Measurements from ENCODE around the gene KLHL26.

The KLHL26 gene

DNA sequence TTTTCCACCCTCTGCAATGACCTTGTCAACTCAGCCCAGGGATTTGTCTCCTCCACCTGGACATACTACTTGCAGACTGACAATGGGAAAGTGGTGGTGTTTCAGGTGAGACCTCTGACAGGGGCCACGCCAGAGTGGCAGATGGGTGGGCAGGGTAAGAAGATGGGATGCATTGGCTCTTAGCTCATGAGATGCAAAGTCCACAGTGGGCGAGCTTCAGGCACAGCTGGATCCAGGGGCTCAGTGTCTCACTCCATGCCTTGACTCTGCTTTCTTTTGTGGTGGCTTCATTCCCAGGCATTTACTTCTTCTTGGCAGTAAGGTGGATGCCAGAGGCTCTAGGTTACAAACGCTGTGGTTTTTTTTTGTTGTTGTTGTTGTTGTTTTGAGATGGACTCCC, 20.8 kb upstream of the KLHL26 start:
- no peak for DNase-seq

DNA sequence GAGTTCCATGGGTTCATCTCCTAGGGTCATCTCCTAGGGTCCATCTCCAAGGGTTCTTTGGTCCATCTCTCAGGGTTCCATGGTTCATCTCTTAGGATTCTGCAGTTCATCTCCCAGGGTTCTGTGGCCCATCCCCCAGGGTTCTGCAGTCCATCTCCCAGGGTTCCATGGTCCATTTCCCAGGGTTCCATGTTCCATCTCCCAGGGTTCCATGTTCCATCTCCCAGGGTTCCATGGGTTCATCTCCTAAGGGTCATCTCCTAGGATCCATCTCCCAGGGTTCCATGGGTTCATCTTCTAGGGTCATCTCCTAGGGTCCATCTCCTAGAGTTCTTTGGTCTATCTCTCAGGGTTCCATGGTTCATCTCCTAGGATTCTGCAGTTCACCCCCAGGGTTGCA, 19.3 kb upstream of the KLHL26 start:
- DNase-seq: no peak

DNA sequence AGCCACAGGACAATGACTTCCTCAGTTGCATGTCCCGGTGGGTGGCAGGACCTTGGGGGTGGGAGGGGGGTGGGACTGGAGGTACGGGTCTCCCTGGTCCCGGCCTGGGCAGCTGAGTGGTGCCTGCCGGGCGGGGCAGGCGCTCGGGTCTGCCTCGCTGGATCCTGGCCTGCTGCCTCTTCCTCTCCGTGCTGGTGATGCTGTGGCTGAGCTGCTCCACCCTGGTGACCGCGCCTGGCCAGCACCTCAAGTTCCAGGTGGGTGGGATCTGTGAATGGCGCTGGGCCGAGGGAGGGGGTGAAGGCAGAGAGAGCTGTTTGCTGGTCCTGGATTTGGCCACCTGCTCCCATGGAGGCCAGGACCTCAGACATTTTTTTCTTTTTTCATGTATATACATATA, 18.6 kb upstream of the KLHL26 start:
- no peak for DNase-seq

DNA sequence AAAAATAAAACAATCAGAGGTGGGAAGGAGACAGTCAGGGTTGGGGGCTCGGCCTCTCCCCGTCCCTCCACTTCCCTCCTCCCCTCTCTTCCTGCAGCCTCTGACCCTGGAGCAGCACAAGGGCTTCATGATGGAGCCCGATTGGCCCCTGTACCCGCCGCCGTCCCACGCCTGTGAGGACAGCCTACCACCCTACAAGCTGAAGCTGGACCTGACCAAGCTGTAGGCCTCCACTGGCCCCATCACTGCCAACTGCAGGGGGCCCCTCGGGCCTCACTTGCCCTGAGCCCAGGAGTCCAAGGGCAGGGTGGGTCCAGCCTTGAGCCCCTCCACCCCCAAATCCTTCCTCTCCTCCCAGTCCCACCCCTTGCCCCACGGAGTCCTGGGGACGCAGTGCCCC, 16.5 kb upstream of the KLHL26 start:
- no peak for DNase-seq

DNA sequence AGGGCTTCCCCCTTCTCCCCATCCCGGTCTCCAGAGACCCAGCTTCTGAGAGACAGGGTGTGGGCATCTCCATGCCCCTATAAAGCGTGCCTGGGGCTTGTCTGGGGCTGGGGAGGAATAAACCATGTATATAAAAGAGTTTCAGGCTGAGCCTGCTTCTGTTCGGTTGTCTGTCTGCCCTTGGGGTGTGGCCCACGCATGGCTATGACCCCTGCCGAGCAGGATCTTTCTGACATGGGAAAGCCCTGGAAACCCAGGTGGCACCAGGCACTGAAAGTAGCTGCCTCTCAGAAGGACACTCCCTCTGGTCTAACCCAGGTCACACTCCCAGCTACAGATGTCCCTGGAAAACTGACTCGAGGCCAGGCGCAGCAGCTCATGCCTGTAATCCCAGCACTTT, 15.9 kb upstream of the KLHL26 start:
- DNase-seq: no peak

DNA sequence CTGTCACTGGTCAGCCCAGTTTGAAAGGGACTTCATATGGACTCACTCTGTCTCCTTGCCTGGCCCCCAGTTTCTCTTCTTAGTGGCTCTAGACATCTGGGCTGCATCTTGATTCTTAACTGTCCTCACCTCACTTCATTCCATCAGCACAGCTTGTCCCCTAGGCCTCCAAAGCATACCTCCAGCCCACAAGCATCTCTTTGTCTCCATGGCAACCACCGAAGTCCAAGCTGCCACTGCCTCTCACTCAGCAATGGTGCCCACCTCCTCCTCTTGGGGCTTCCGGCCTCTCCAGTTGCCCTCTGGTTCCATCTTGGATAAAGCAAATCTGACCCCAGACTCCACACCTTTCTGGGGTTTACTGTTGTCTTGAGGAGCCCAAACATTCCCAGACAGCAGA, 9.9 kb upstream of the KLHL26 start:
- DNase-seq: no peak

DNA sequence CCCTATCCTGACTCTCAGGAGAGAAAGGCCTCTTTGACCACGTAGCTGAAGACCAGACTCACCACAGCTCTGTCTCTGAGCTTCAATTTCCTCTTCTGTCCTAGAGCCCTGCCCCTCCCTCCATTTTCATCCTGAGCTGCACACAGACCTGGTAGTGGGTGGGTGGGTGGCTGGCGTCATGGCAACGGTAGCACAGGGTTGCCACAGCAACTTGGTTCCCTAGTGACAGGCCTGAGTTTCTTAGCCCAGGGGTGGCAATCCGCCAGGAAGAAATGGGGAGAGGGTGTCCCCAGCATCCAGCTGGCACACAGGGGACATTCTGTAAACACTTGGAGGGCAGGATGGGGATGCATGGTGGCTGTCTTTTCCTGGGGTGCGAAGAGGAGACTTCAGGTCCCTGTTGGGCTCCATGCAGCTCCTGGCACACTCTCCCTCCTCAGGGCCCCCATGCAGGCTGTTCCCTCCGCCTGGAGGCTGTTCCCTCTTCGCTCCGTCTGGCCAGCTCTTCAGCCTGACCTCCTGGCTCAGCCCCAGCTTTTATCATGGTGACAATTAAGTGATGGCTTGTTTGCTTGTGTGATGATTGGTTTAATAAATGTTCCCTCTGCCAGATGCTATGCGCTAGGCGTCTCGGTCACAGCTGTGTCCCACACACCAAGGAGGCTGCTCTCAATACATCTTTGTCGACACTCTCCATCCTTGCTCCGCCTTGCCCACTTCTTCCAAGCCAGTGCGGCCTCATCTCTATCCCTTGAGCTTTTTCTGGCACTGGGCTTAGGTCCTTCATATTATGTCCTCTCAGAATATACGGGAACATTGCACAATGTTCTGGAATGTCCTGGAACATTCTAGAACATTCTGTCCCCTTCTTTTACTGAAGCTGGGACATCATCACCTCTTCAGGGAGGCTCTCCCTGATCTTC, 7.4 kb upstream of the KLHL26 start:
- DNase-seq: no peak

DNA sequence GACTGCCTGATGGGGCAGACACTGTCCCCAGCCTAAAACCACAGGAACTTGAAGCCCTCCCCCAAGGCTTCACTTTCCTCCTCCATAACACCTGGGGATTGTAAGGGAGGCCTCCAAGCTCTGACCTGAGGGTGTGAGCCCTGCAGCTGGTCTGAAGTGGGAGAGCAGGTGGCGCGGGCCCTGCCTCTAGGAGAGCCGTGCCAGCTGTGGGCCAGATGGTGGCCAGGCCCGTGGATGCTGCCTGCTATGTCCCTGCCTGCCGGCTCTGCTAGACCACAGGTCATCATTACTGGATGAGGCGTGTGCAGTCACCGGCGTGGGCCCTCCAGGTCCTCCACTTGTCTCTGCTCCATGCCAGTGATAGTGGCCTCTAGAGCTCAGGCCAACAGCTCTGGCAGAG, 3.5 kb upstream of the KLHL26 start:
- DNase-seq: no peak

DNA sequence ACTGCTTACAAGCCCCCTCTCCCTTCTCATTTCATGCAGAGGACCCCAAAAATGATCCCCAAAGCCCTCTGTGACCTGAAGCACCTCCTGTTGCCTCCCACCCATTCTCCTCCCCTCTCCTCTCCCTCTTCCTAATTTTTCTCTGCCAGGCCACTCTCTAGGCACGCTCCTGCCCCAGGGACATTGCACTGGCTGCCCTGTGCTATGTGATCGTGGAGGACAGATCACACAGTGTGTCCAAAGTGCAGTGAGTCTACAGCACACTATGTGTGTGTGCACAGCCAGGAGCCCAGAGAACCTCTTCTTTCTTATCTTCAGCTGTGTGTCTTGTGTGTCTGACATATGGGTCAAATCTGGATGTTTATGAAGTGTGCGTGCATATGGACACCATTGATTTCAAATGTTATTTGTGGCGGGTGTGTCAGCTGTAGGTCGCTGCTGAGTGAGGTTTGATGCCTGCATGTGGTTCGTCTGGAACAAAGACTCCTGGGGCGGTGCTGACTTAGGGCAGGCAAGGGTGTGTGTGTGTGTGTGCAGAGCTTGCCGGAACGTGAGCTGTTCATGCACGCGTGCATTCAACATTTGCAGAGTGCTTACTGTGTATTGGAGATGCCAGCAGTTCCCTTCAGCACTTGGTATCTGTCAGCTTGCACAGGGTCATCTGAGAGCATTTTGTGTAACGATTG, 2.1 kb upstream of the KLHL26 start:
- DNase-seq: no peak

DNA sequence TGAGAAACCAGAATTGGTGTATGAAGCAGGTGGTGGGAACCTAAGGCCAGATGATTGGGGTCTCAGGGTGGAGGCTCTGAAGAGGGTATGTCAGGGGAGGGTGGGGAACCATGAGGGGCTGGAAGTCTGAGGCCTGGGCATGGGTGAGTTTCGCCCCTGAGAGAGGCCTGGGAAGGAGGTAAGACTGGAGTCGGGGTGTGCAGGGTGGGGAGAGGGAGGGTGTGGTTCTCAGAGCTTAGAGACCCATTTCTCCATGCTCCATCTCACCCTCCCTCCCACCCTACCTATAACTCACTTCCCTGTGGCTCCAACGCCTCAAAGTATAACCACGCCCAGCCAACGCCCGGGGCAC, 1.0 kb upstream of the KLHL26 start:
- DNase-seq: no peak

DNA sequence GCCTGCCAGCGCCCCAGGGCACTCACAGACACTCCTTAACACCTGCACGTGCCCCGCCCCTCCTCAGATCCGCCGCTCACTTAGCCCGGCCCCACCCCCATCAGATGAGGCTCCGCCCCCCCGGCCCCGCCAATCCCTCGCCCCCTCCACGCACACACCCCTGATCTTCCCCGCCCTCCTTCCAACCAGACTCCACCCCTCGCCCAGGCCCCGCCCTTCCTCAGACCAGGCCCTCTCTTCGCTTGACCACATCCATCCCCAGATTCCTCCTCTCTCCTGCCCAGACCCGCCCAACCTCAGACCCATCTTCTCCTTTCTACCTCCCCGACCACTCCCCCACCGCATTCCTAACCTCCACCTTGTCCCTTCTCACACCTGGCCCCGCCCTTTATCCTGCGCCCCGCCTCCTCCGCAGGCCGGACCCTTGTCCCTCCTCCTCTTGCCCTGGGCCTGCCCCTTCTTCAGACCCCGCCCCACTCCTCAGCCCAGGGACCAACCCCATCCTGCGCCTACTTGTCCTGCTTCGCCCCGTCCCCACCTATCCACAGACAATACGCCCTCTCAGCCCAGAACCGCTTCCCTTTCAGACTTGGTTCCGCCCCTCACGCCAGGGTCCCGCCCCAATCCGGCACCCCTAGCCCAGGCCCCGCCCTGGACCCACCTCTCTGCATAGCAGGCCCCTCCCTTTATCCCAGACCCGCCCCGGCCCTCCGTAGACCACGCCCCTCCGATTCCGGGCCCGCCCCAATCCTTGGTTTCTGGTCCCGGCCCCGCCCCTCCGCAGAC, 452 bp upstream of the KLHL26 start:
- peak; percentile 100 for DNase-seq

DNA sequence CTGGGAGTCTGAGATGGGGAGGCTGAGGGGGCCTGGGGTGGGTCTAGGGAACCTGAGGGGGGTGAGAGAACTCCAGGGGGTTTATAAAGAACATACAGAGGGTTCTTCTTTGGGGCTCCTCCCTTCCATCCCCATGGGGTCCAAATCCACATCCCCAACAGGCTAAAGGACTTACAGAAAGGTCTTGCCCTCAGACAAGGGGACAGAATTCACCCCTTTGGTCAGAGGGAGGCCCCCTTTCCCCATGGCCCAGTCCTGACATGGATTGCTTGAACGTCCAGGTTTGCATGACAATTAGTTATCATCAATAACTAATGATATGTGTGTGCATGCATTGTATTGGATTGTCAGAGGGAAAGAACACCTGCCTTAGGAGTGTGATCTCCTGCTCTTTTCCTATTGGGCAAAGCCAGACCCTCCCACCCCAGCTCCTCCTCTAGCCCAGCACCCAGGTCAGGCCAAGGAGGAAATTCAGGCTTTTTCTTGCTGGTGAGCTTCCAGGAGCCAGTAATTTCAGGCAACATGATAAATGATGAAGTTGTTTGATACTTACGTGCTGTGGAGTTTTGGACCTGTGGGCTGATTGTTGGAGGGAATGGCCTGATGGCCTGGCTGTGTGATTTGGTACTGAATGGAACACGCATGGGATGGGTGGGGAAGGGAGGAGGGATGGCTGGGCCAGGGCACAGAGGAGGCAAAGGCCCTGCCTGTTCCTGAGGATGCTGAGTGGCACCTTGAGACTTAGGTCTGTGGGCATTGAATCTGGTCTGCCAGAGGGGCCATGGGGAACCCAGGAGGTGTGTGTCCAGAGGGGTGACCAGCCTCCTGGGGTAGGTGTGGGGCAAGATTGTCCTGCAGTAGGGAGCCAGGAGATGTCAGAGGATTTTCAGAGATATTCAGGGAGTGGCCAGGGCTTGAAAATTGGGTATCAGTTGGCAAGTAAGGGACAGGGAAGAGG, 1.1 kb downstream of the KLHL26 start:
- no peak for DNase-seq

DNA sequence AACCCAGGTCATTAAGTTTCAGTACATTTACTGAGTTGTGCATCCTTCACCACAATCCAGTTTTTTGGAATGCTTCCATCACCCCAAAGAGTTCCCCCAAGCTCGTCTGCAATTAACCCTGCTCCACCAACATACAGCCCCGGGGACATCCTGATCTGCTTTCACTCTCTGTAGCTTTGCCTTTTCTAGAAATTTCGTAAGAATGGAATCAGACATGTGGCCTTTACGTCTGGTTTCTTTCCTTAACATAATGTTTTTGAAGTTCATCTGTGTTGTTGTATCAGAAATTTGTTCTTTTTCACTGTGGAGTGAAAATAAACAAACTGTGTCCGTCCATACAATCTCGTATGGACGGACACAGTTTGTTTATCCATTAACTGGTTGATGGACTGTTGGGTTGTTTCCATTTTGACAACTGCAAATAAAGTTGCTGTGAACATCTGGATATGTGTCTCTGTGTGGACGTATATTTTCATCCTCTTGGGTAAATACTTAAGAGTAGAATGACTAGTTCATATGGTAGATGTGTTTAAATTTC, 2.9 kb downstream of the KLHL26 start:
- DNase-seq: no peak

DNA sequence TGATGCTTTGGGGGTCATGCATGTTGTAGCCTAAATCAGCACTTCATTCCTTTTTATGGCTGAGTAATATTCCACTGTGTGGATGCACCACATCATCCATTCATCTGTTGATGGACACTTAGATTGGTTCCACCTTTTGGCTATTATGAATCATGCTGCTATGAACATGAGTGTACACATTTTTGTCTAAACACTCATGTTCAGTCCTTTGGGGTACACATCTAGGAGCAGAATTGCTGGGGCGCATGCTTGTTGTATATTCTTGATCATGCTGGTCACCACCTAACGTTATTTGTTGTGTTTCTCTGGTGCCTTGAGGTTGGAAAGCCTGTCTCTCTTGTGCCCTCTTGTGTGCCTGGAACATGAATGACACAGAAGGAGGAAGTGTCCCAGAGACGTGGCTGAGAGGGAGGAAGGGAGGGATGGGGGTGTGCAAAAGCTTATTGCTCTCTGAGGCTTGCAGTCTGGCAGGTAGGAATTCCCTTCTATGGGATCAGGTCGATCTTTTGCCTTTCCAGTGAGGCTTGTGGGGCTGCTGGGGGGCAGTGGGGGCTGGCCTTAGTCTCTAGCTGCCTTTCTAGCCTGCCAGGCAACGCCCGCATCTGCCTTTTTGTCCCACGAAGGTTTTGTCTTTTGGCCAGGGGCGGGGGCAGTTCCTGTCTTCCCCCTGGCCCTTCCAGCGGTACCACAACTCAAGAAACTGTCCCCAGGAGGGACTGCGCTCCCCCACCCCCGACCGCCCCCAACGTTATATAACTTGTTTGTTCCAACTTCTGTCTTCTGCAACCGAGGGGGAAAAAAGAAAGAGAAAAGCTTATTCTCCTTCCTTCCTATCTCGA, 7.6 kb downstream of the KLHL26 start:
- DNase-seq: no peak

DNA sequence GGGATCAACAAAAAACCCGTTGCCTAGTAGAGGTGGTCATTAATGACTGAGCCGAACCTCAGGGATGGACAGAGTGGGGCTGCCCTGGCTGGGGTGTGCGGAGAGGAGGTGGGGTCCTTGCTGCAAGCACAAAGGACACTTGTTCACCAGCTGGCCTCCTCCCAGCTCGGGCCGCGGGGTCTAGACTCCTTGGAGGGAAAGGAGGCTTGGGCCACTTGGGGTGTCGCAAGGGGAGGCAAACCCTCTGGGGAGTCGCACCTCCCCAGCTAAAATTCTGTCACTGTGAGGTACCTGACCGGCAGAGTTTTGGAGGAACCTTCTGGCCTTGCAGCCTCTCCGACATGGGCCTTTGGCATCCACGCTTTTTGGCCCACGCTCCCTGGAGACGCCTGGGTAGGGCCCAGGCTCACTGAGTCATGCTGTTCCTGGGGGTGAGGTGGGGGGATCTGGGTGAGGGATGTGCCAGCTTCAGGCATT, 8.2 kb downstream of the KLHL26 start:
- no peak for DNase-seq

DNA sequence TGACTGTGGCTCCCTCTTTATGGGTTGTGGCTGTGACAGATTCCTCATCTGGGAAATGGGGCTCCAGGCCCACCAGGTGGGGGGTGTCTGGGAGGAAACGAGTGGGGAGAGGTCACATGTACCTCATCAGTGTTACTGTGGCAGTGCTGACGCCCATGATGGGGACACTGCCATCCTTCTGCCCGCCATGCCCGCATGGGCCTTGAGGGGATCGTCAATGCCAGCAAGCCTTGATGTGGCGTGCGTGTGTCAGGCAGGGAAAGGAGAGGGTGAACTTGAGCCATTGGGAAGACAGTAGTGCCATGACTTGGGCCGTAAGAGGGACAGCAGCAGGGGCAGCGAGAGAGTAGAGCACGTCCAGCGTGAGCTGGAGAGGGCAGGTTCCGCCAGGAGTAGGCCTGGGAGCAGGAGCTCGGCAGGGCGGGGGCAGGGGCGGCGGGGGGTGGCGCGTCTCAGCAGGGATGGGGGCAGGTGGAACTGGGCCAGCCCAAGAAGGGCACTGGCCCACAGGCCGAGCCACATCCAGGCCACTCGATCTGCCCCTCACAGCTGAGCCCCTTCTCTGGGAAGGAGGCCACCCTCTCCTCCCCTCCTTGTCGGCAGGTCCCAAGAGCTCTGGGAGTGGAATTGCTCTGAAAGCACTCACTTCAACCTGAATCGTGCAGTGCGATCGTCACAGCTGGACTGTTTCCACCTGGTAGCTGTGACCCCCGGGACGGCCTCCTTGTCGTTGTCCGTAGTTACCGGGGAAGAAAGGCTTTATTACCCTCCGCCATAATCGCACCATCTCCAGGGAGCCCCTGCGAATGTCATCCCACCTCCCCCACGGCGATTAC, 9.9 kb downstream of the KLHL26 start:
- DNase-seq: no peak

DNA sequence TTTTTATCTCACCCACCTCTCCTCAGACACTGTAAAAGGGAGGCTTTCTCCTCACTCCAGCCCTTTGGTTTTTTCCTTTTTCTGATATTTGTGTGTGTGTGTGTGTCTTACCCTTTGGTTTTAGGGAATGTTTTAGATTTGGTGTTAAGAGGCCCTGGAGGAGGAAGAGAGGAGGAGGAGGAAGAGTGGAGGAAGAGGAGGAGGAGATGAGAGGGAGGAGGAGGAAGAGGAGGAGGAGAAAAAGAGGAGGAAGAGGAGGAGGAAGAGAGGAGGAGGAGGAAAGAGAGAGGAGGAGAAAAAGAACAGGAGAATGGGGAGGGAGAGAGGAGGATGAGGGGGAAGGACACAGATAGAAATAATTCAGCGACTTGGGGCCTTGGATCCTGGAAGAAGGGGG, 10.5 kb downstream of the KLHL26 start:
- no peak for DNase-seq

DNA sequence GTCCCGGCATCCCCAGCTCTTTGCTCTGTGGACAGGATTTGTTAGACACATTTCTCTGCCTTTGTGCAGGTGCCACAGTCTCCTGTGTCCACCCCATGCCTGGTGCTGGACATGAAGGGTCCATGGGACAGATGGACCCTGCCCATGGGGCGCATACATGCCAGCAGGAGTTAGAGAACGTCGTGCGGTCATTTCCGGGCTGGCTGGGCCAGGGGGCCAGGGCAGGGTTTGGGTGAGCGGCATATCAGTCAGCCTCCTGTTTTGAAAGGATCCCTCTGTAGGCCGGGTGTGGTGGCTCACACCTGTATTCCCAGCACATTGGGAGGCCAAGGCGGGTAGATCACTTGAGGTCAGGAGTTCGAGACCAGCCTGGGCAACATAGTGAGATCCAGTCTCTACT, 11.0 kb downstream of the KLHL26 start:
- no peak for DNase-seq

DNA sequence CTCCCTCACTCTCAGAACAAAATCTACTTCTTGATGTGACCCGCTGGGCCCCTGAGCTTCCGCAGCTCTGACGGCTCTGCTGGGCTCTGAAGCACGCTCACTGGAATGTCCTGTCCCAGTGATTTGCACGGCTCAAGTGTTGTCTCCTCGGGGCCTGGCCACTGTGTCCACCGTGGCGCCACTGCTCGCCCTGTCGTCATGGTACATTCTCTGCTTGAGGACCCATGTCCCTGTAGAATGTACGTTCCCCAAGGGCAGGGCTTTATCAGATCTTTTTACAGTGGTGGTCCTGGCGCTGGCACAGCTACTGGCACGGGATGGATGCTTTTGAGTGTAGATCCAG, 12.1 kb downstream of the KLHL26 start:
- no peak for DNase-seq

DNA sequence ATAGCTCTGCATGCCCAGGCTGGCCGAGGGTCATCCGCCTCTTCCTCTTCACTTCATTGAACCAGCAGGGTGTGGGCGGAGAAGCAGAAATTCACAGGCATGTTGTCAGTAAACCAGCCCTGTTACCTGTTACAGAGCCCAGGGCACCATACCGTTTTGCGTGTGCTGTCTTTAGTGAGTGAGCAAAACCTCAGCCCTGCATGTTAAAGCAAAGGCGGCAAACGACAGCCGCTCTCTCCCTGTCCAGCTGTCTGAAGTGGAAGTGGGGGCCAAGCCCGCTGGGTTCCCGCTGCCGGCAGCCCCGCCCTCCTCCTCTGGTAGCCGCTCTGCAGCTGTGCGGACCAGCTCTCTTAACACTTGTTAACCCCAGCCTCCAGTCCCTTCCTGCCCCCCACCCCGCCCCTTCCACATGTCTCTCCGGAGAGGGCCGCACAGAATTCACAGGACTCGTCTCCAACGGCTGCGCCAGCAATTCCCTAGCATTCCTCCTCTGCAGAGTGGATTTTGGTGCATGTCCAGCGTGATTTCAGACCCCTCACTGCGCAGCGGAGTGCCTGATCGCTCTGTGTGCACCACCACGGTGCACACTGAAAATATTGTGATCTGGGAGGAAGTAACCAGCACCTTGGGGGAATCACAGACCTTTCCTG, 12.7 kb downstream of the KLHL26 start:
- no peak for DNase-seq

Measured in stimulated activated CD4-positive, alpha-beta T cell treated with anti-CD3 and anti-CD28 coated beads, Interleukin-12 subunit alpha, Interleukin-12 subunit beta, amount 100 ng/mL, for 4 hours (primary cell).